VCaP (cell line): ENCODE measurements around the gene ARHGAP8.

Source experiments
- H3K27ac ChIP-seq: fragments of 450-650 bp; 2 replicates; pipeline ENCODE4 v1.5.1; 2017
- TF ChIP-seq, protein P1 (sequence below): fragments of 450-650 bp; conservative IDR thresholded peaks from 2 replicates; pipeline ENCODE4 v1.5.1; 2017; ENCODE audit warnings: mild to moderate bottlenecking, moderate library complexity

ARHGAP8 gene

DNA sequence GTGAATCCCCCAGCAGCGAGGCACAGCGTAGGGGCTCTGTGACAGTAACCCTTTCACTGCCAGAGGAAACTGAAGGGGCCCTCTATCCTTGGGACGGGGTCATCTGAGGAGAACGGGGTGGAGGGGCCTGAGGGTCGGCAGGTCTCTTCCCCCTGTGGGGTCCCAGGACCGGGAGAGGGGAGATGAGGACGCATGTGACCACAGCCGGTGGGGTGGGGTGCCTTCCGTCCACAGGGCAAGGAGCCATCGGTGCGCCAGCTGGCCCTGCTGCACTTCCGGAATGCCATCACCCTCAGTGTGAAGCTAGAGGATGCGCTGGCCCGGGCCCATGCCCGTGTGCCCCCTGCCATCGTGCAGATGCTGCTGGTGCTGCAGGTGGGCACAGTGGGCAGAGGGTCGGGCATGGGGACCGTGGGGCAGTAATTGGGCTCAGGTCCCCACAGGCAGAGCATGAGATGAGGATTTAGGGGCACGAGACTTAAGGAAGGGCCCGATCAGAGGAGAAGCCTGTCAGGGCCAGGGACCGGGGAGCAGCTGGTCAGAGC lies 20.3 kb upstream of the ARHGAP8 start:
- H3K27ac ChIP-seq, result no peak overlapping the region
- TF ChIP-seq, protein P1, sequence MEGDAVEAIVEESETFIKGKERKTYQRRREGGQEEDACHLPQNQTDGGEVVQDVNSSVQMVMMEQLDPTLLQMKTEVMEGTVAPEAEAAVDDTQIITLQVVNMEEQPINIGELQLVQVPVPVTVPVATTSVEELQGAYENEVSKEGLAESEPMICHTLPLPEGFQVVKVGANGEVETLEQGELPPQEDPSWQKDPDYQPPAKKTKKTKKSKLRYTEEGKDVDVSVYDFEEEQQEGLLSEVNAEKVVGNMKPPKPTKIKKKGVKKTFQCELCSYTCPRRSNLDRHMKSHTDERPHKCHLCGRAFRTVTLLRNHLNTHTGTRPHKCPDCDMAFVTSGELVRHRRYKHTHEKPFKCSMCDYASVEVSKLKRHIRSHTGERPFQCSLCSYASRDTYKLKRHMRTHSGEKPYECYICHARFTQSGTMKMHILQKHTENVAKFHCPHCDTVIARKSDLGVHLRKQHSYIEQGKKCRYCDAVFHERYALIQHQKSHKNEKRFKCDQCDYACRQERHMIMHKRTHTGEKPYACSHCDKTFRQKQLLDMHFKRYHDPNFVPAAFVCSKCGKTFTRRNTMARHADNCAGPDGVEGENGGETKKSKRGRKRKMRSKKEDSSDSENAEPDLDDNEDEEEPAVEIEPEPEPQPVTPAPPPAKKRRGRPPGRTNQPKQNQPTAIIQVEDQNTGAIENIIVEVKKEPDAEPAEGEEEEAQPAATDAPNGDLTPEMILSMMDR, result no peak

DNA sequence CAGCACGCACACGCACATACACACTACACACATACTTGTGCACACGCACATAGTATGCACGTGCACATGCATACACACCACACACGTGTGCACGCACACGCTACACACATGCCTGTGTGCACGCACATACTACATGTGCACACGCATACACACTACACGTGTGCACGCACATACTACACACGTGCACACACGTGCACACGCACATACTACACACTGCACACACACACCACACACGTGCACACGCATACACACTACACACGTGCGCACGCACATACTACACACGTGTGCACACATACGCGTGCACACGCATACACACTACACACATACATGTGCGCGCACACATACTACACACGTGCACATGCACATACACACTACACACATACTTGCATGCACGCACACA lies 19.7 kb upstream of the ARHGAP8 start:
- H3K27ac ChIP-seq, result no peak overlapping the region
- TF ChIP-seq, protein P1, result no peak

DNA sequence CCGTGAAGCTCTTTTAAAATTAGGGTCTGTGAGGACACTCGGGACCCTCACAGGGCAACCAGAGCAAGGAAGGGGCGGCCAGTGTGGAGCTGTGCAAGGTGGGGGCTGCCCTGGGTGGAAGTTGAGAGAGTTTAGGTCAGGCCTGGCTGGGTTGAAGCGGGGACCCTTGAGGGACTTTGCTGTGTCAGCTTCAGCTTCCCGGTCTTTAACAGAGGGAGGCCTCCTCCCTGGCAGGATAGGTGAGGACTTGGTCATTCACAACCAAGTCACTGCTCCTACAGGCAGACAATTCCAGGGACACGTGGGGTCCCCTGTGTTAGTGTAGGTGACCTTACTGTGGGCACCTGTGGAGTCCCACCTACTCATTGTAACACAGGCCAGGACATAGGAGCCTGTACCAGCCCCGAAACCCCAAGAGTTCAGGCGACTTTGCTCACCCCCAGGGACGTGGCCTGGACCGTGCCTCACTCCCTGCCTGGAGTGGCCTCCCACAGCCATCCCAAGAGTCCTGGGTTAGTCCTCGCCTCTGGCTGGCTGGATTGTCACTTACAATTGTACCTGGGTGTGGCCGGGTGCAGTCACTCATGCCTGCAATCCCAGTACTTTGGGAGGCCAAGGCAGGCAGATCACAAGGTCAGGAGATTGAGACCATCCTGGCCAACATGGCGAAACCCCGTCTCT lies 18.8 kb upstream of the ARHGAP8 start:
- TF ChIP-seq, protein P1, result no peak

DNA sequence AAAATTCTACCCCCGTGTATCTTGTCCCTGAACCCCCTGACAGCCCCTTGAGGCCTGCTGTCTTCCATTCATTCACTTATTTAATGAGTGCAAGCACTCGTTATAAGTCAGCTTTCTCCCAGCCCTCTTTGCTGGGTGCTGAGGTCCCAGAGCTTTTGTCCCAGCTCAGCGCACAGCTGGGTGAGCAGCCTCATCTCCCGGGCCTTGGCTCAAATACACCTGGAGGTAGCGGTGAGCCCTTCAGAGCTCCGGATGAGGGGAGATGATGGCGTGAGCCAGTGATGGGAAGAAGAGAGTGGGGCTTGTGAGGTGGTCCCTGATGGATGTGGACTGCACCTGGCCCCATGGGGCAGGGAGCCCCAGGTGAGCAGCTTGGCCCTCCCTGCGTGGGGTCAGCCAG lies 18.1 kb upstream of the ARHGAP8 start:
- no peak overlapping the region for H3K27ac ChIP-seq
- TF ChIP-seq, protein P1, result no peak

More for the DNA sequence above, 18.8 kb upstream of the ARHGAP8 start:
- H3K27ac ChIP-seq, result no peak overlapping the region

DNA sequence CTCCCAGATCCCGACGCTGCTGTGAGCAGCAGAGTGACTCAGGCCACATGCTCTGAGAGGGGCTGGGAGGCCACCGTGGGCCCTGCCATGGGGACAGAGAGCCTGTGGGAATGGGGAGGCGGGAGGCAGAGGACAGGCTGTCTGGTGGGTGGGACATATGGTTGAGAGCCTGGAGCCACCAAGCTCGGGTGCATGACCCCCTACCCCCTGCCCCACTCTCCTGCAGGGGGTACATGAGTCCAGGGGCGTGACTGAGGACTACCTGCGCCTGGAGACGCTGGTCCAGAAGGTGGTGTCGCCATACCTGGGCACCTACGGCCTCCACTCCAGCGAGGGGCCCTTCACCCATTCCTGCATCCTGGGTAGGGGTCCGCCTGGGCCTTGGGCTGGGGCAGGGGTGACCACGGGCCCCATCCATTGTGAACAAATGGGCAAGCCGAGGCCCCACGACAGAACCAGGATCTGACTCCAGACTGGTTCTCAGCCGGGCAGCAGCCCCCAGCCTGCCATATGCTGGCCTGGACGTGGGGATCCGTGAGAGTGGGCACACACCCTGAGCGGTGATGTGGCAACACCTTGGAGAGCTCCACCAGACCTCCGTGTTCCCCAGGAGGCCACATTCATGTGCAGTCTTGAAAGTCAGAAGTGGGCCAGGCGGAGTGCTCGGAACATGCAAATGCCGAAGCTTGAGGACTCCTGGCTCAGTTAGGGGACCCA lies 17.4 kb upstream of the ARHGAP8 start:
- TF ChIP-seq, protein P1, result no peak
- no peak overlapping the region for H3K27ac ChIP-seq

DNA sequence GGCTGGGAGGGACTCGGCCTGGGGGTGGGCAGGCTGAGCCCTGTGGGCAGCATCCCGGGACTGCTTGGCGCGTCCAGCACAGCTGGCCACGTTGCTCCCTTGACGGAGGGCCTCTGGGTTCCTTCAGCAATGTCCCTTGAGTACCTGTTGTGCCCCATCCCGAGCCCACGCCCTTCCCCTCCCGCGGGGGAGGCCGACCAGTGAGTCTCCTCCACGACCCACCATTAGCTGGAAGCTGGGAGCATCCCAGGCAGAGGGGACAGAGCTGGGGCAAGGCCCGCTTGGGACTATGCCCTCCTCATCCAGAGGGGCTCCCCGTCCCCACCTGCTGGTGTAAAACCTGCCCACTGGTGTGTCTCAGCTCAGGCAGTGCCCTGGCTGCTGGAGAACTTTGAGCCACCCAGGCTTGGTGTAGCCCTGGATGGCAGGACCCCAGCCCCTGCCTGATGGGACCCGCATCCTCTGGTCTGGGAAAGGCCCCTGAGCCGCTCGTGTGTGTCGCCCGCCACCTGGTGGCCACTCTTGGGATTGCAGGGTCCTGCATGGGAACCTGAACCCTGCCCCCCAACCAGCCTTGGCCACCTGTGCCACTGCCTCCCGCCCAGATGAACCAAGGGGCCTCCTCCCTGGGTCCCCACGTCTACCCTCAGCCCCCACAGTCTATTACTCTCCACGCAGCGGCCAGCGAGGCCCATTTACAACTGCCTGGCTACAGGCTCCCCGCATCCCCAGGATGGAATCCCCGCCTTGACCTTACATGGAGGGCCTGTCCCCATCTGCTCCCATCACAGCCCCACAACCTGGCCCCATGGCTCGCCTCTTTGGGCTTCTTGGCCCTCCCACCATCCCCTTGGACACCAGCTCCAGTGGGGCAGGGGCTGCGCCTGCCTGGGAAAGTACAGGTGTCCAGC lies 16.6 kb upstream of the ARHGAP8 start:
- TF ChIP-seq, protein P1, result peak; percentile 97
- H3K27ac ChIP-seq, result no peak overlapping the region
